Measurements from ENCODE around the gene ABHD12.
A peak's percentile ranks its signal among the peaks of the same experiment; 100 is the strongest.
"Not testable (repeated sequence)": the region's sequence is repeated elsewhere in the genome, so short reads cannot be mapped to it uniquely, and the experiment has no call there.

Gene ABHD12

DNA sequence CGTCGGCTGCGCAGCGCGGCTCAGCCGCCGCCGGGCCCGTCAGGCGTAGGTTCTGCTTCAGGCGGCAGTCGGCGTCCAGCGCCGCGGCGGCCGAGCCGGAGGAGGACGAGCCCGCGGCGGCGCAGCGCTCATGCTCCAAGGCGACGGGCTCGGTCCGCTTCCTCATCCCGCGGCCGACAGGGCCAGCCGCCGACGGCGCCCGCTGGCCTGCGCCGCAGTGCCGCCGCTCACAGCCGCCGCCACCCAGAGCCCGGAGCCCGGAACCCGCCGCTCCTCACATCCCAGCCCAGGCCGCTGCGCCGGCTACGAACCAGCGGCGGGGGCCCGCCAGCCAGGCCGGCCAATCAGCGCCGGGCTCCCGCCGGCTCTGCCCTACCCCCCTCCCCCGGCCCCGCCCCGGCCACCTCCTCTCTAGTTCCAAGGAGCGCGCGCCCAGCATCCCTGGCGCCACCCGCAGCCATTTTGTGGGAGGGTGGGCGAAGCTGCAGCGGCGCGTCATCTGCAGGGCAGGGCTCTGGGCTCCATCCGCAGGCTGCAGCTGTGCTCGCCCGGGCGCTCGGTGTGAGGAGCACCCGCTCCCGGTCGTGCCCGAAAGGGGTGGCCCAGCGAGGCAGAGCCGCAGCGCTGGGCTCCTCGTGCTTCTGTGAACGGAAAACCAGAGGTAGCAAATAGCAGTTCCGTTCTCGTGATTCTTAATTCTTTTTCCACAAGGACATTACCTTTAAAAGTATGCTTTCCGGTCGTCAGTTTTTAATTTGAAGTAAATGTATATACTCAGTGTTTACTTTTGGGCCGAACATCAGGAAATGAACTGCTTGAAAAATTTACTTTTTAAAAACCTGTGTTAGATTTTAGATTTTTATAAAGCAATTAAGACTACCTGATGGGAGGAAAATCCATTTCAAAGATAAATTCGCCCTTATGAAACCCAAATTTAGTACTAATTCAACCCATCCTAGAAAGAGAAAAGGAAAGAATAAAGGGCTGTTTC is at the start of gene ABHD12:
Gene ABHD12 (minus strand): TSS at position 298 of the 991 bp plus-strand sequence. CDS start 132 bp downstream, at position 166.
- peak; percentile 98 for DNase-seq

DNA sequence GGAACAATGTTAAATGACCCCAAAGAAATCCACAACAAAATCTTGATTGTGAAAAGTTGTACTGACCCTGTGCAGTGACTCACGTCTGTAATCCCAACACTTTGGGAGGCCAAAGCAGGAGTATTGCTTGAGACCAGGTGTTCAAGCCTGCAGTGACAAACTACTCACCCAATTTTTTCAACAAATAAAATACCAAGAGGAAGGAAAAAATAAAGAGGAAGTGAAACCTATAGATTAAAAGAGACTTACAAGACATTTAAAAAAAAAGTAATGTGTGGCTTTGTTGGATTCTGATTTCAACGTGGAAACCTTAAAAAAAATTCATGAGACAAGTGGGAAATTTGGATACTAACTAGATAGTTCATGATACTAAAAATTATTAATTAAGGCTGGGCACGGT is 48.7 kb upstream of the ABHD12 start:
- DNase-seq: no peak

DNA sequence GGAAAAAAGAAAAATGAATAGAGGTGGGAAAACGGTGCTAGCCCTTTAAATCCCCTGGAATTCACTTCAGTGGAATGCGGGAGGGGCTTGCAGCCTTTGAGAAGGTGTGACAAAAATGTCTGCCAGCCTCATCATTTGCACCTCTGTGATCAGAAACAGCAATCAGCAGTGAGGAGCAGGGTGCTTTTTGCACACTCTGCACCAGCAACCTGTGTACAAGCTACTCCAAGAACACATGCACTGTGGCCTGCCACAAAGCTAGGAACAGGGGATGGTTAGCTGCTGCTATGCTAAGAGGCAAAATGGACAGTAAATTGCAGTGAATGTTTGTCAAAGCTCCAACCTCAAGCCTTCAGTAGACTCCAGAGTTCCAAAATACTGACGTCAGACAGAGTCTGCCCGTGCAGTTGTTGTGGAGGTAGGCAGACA is 46.5 kb upstream of the ABHD12 start:
- no peak for DNase-seq

DNA sequence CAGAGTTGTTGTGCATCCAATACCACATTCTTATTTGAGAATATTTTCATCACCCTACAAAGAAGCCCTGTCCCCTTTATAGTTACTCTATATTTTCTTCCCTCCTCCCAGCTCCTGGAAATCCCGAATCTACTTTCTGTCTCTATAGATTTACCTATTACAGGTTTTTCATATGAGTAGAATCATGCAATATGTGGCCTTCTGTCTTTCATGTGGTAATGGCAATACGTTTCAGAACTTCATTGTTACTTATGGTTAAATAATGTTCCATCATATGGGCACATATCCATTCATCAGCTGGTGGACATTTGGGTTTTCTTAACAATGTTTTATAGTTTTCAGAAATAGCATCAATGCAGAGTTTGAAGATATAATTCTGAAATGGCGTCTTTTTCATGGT is 33.9 kb upstream of the ABHD12 start:
- DNase-seq: no peak

DNA sequence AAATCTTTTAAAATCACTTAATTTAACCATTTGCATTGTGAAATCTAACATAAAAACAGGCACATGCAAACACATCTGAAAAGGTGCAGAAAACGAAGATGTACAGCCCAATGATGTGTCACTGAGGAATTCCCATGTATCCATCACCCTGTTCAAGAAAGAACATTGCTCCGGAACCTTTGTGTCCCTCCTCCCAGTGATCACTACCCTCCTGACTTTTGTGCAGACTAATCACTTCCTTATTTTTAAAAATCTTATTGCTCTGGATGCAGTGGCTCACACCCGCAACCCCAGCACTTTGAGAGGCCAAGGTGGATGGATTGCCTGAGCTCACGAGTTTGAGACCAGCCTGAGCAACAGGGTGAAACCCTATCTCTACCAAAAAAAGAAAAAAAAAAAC is 31.4 kb upstream of the ABHD12 start:
- DNase-seq: no peak

DNA sequence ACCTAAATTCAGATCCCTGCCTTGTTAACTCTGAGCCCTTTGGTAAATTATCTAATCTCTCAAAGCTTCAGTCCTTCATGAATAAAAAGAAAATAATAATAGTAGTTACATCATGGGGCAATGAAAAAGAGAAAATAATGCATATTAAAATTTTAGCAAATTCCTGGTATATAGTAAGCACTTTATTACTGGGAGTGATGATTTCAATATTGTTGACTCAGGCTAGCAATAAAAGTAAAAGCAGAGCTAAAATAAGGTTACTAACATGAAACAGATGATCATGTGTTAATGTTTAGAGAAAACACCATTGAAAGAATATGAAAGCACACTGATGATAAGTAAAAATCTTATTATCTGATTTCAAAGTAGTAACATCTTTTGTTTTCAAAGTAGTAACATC is 30.5 kb upstream of the ABHD12 start:
- DNase-seq: no peak

DNA sequence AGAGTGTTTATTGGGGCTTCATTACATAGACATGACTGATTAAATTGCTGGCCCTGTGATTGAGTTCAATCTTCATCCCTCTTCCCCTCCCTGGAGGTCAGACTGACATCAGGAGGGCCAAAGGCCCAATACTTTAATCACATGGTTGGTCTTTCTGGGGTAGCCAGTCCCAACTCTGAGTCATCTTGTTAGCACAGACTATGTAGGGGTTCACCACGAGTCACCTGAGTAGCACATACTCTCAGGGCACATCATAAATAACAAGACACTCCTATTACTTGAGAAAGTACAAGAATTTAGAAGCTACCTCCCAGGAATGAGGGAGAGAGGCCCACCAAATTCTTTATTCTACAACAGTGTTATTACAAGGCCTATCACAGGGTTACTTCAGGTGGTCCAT is 28.1 kb upstream of the ABHD12 start:
- DNase-seq: no peak

DNA sequence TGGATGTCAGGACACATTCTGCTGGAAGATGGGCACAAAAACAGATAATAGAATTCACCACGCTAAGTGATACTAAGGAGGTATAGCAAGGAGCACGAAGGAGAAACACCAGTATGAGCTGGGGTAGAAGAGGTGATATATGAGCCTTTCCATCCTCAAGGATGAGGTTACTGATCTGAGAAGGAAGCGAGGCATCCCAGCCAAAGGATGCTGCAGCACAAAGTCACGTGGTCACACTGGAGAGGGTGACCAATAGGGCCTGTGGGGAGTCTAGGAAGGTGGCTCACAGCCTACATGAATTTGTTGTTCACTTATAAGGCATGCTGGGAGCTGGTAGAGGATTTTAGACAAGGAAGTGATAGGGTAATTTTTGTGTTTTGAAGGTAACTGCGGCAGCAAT is 18.3 kb upstream of the ABHD12 start:
- no peak for DNase-seq

DNA sequence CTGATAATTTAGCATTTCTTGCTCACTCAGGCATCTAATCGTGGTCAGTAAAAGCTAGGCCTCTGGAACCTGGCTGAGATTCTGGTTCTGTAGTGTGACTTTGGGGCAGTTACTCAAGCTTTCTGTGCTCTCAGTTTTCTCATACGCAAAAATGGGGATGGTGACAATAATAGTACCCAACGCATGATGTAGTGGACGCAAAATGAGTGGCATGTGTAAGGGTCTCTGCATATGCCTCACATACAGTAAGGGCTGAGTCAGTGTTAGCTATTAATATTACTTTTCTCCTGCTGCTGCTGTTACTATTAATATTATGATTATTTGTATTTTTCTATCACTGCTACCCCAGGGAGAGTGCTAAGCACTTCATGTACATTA is 17.5 kb upstream of the ABHD12 start:
- DNase-seq: no peak

DNA sequence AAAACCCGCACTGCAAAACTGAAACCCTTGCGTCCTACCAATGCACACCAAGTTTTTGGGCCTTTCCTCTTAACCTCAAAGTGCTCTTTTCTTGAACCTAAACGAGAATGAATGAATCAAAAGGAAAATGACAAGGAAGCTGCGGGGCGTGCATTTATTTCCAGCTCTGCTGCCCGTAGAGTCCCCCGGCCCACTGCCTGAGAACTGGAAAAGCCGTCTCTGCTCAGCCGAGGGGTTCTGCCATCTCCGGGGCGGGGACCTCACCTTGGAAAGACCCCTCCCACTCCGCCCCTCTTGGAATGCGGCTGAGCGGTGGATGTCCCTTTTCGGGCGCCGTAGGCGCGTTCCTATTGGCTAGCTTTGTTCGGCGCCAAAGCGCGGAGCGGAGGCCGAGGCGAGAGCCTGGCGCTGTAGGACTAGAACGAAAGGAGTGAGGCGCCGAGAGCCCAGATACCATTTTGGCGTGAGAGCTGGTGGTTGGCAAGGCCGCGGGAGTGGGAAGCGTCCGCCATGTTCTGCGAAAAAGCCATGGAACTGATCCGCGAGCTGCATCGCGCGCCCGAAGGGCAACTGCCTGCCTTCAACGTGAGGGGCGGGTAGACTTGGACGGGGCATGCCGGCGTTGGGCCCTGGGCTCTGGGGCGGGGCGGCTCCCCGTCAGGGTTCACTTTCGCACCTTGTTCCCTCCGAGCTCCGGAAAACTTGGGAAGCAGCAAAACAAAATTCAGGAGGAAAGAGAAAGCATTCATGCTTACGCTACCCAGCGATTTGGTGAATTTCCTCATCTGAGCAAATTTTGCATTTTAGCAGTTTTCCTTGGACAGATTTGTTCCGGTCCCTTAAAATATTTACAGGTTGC is 16.9 kb upstream of the ABHD12 start, which contains the start of gene GINS1:
Gene GINS1 (plus strand): TSS at position 363 of the 859 bp plus-strand sequence. CDS start 148 bp downstream, at position 511.
- peak; percentile 97 for DNase-seq

DNA sequence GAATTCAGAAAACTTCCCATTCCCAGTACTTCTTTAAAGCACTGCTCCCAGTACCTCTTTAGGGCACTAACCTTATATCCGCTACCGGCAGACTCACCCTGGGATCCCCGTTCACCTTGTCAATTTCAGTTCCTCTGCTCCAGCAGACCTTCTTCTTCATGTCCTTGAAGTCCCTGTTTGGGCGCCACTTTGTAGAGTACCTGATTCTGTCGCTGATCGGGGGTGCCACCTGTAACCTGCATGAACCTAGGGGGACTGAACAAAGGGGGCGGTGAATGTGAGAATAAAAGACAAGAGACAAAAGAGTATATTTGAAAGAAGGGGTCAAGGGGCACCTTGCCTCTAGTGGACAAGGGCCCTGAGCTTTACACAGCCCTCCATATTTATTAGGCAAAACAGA is 11.9 kb upstream of the ABHD12 start:
- DNase-seq: no peak

DNA sequence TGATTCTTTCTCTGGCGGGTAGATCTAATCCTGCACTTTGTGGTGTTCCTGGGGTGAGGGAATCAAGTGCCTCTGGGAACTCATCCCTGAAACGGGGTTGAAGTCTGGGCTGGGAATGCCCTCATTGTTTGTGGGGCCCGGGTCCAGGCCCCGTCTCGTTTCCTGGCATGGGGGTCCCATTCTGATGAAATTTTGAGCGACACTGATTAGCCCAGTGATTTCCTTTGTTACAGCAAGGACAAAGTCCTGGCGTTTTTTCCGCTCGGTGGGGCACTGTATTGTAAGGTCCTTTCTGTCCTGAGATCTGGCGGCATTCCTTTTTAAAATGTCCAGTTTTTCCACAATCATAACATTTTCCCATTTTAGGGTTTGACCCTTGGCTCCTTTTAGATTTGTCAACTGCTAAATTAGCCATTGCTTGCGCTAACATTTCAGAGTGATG is 9.7 kb upstream of the ABHD12 start:
- DNase-seq: not testable (repeated sequence)

DNA sequence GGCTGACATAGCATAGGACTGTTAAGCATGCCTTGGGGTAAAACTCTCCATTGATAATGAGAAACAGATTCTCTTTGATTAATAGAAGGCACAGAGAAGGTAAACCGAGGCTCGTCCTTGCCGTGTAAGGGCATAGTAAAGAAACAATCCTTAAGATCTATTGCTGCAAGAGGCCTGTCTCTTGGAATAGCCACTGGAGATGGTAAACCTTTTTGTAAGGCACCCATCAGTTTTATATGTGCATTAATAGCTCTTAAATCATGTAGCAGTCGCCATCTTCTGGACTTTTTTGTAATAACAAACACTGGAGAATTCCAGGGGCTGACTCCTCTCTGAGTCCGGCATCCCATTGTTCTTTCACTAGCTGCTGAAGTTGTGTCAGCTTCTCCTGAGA is 8.4 kb upstream of the ABHD12 start:
- DNase-seq: peak; percentile 95

DNA sequence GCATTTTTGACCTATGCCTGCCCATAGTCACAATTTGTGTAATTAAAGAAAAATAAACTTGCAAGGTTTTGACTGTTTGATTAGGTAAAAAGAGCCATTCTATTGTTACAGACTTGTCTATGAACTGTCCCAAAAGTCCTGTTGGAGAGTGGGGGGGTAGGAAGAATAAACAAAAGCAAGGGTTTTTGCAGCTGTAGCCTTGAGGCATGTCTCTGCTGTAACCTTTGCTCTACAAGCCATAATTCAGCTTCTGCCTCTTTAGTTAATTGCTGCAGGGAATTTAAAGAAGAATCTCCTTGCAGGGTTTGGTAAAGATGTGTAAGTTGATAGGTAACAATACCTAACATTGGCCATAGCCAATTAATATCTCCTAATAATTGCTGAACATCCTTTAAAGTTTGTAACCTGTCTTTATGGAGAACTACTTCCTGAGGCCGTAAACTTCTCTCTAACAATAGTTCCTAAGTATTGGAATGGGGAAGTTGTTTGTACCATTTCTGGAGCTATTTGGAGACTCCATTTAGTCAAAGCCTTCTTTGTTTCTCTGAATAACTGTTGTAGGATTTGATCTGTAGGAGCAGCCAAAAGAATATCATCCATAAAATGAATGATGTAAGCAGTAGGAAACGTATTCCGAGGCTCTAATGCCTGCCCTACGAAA is 7.9 kb upstream of the ABHD12 start:
- DNase-seq: no peak

DNA sequence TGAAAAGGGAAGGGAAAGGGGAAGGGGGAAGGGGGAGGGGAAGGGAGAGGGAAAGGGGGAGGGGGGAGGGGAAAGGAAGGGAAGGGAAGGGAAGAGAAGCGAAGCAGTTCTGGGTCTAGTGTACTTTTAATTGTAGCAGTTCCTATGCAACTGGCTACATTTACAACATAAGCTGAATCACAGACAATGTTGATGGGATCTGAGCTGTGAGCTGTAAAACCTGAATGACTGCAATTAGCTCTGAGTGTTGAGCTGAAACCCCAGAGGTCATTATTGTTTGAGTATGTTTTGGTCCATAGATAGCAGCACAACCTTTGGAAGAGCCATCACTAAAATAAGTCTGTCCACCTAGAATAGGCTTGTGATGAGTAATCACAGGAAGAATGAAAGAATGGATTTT is 7.2 kb upstream of the ABHD12 start:
- DNase-seq: peak; percentile 59

DNA sequence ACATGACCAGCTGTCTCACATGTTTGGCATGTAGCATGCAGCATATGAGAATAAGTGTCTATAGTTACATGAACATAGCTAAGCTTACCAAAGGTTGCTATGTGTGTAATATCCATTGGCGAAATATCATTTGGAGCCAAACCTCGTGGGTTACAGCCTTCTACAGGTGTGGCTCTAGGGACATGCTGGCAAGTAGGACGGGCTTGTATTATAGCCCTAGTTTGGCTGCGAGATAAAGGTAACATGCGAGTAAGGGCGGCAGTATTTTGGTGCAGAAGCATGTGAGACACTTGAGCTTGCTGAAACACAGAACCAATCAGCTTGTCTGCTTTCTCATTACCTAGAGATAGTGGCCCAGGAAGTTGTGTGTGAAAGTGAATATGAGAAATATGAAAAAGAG is 6.5 kb upstream of the ABHD12 start:
- no peak for DNase-seq

DNA sequence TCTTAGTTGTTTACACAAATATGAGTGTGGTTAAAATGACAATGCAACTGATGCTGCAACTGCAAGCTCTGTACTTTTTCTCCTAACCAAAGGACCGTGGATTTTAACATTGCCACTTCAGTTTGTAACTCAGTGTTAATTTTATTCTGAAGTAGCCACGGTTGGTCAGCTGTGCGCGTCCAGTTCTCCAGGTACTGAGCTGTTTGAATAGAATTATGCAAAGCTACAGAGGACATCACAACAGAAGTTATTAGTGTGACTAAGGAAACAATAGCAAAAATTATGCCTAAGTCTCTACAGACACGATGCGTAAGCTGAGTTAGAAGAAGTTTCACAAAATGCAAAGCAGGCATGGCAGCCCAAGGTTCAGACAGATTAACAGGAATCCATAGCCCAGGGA is 4.4 kb upstream of the ABHD12 start:
- DNase-seq: no peak

DNA sequence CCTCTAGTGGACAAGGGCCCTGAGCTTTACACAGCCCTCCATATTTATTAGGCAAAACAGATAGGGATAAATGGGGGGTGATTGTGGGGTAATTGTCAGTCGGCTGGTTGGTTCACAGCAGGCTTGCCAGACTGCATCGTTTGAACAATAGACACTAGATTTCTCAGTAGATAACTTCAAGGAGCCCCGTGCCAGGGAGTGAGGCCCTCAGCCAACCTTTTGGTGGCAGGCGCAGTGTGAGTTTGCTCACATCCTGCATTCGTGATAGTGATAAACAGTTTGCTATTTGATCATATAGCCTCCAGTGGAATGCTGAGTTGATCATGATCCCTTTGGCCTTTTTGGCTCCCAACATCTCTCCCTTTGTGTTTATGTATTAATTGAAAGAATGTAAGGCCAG is 3.6 kb upstream of the ABHD12 start:
- DNase-seq: no peak

DNA sequence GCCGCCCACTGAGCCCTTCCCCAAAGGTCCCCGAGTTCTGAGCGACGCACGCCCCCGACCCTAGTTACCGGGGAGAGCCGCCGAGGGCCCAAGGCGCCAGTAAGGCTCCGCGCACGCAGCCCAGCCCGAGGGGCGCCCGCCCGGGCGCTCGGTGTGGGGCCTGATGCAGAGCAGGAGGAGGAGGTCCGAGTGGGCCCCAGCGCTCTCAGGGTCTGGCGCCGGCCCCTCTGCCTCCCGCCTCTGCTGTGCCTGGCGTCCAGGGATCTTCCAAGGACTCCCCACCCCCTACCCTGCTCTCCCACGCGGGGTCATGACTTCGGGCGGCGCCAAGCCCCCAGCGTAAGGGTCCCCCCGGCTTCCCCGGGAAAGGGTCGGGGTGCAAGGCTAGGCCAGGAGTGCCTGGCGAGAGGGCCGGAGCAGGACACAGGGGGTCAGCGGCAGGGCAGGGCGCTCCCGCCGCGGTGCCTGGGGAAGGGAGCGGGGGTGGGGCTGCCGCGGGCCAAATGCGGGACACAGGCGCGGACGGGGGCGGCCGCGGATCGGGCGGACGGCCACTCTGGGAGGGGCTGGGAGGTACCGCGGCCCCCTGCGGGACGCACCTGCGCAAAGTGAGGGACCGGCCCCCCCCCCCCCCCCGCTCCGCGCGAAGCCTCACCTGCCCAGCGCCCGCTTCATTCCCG is 637 bp downstream of the ABHD12 start:
- DNase-seq: peak; percentile 79

DNA sequence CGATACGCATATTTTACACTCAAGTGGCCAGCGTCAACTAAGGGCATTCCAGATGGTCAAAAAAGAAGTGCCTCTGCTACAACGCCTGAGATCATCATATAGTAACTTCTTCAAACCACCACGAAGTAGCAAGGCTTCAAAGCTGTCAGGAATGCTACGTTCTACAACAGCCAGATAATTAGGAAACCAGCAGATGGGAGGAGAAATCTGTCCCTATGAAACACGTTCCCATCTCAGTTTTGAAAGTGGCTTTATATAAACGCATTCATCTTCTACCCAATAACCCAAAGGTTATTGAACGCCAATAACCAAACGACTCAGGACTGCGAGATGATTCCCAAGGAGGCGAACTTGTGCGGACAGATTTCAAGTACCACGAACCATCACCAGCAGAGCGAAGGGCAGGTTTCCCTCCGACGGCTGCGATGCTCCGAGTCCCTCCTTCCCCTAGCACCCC is 1.2 kb downstream of the ABHD12 start:
- peak; percentile 64 for DNase-seq

DNA sequence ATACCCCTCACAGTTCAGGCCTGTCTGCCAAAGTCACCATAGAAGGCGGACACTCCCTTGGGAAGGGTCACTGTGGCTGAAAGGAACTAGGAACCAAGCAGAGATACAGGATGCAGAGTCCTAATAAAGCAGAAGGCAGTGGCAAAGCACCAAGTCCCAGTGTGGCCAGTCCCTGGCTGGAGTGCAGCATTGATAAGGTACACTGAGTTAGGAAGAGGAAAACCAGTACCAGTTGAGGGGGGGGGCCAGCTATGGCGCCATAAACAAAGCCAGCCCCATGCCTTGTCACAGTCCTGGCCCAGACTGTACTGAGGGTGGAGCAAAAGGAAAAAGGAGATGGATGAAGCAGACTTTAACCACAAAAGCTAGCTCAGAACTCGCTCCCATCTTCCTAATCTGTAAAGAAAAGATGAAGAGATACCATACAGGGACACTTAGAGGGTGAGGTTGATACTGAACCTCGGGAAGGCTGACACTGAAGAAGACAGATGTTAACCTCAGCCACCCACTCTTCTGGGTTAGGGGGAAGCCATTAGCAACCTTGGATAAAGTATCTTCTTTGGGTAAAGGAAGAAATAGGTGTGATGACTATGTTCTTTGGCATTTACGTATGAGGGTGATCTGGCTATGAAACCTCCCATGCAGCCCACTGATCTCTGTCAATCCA is 7.8 kb downstream of the ABHD12 start:
- no peak for DNase-seq

Data from NCI-H510A treated with DMSO at 0.1 percent for 48 hours (cell line).